NCI-H524 (cell line): Measurements from ENCODE around the gene EML1.
A peak's percentile ranks its signal among the peaks of the same experiment; 100 is the strongest.

ENCODE experiments used
- DNase-seq, 2 experiments: peaks; one replicate each; lab custom pipeline; 2025; lab: John Stamatoyannopoulos, UW

Gene EML1

GRCh38 chr14:99872786-99873440 is 79.7 kb downstream of the EML1 start:
- peak; percentile 64 to 81 for DNase-seq

- DNase-seq = peak; percentile 51 to 86
Observed at GRCh38 chr14:99873653-99874052, 80.4 kb downstream of the EML1 start.

DNA sequence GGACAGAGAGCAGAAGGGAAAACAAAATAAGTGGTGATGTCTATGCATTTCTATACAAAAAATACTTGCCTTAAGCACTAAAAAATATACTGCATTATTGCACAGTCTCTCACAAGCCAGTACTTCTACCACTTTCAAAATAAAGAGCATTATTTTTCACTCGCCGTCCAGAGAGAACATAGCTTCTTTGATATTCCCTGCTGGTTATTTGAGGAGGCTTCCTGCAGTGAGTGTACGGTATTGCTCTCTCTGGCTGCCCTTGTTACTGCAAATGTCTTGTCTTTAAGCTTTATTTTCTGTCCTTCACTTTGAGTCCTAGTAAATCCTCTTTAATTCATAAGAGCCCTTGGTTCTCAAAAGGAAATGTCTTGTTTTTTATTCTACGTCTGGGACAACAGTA is 81.1 kb downstream of the EML1 start:
- DNase-seq = peak in 1 of 2 experiments; percentile 60

DNA sequence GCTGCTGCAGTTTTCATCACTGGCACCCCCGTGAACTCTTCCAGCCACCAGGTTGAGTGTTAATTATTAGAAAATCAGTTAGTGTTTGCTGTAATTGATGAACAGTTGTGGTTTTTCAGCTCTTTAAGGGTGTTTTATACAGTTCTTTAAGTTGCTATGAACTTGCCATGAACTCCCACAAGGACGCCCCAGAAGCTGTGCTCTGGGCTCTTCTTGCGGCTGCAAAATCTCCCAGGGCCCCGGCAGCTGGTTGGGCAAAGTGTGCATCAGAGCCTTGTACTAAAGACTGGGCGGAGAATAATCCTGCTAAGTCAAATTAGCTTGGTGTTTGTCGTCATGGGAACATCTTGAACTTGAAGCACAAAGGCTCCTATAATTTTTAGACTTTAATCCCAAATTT is 82.2 kb downstream of the EML1 start:
- DNase-seq = peak; percentile 53 to 87

- DNase-seq = peak in 1 of 2 experiments; percentile 43
Observed at GRCh38 chr14:99875836-99876235, 82.6 kb downstream of the EML1 start.

DNA sequence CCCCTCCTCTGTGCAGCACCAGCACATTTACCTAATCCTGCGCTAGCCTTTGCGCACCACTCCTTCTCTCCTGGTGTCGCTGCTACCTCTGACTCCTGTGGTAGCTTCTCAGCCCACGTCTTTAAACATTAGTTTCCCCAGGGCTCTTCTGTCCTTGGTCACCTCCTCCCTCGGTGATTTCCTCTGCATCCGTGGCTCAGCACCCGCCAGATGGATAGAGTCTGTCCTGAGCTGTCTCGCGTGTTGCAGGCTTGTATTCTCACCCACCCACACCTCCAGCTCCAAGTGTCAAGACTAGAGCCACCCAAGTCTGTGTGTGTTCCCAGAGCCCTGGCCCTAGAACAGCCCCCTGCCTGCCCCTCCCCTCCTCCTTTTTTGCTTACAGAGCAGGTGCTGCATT is 83.2 kb downstream of the EML1 start:
- DNase-seq = peak in 1 of 2 experiments; percentile 68

- peak in 1 of 2 experiments; percentile 41 for DNase-seq
Observed at GRCh38 chr14:99878563-99878962, 85.3 kb downstream of the EML1 start.

GRCh38 chr14:99879401-99880295 is 86.4 kb downstream of the EML1 start:
- DNase-seq = peak; percentile 22 to 86

GRCh38 chr14:99880651-99881420 is 87.6 kb downstream of the EML1 start:
- peak in 1 of 2 experiments; percentile 86 for DNase-seq

DNA sequence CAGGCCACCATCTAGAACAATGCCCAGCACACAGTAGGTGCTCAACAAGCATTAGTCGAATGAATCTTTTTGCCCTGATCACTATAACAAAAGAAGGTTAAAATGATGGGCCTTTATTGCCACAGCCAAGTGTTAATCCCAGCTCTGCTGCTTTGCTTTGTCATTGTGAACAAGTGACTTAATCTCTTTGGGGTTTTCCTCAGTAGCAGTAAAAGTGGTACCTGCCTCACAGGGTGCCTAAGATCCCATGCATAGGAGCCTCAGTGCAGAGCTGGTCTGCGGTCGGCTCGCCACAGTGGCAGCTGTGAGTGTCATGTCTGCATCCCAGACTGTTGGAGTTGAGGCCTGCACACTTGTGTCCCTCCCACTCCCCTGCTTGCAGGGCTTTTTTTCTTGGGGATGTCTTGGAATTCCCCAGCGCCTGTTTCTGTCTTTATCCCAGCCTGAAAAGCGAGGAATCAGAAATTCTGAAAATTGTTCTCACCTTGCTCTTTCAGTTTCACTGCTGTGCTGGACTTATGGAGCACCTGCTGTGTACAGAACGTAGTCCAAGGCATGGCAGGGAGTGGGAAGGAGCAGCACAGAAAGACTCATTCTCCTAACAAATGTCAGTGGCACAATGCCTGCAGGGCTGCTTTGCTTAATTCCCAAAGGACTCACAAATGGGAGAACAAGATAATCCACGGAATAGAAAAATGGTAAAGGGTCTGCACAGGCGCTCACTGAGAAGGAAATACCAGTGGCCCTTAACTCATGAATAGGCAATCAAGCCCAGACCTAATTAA is 90.8 kb downstream of the EML1 start:
- DNase-seq = peak in 1 of 2 experiments; percentile 65

- DNase-seq = peak; percentile 52 to 82
Observed at GRCh38 chr14:99884834-99885648, 91.8 kb downstream of the EML1 start.

GRCh38 chr14:99885649-99885958 is 92.4 kb downstream of the EML1 start:
- DNase-seq = no peak

- no peak for DNase-seq
Observed at GRCh38 chr14:99887407-99887806, 94.2 kb downstream of the EML1 start.

DNA sequence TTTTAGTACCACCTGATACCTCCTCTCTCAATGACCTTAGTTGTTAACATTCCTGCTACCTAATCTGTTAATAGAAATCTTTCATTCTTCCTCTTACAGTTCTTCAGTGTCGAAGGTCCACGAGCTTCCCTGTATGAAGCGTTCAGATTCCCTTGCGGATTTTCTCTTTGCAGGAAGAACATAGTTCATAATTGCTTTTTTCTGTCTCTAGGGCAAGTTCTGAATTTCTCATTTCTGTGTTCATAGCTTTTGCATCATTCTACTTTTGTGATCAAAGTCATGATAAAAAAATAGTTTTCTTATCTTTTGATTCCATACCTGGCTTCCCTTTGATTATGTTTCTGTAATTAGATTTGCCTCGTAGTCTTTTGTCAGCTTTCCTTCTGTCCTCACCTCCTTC is 94.9 kb downstream of the EML1 start:
- no peak for DNase-seq

DNA sequence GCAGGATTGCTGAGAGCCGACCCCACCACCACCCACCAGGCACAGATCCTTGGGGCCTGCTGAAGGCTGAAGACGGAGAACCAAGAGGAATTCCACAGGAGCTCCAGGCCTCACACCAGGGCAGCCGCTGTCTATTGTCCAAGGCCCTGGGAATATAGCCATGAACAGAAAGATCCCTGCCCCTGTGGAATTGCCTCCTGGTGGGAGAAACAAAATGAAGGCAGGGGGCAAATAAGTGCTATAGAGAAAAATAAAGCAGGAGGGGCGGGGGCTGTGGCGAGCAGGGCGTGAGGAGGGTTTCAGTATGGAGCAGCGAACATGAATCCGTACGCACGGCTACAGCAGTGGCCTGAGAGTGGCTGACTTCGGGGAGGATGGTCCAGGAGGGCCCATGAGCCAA is 96.1 kb downstream of the EML1 start:
- DNase-seq = no peak

GRCh38 chr14:99891266-99891665 is 98.1 kb downstream of the EML1 start:
- DNase-seq = no peak

DNA sequence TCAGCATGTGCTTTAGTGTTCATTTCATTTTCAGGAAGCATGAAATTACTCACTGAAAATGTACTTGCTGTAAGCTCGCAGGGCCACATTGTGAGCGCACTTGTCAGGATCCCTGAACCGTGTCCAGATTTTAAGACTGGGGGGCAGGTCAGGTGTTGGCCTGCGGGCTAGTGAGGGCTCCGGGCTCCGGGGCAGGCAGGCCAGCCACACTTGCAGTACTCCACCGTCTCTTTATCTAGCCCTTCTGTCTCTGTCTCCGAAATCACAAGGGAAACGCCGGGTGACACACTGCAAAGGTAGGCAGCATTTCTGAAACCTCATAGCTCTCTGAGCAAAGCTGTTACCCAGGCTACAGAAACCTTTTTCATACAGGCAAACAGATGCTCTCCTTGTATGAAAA is 98.7 kb downstream of the EML1 start:
- DNase-seq = no peak

GRCh38 chr14:99892406-99892805 is 99.2 kb downstream of the EML1 start:
- no peak for DNase-seq

- DNase-seq = no peak
Observed at GRCh38 chr14:99896361-99896760, 103.1 kb downstream of the EML1 start.

DNA sequence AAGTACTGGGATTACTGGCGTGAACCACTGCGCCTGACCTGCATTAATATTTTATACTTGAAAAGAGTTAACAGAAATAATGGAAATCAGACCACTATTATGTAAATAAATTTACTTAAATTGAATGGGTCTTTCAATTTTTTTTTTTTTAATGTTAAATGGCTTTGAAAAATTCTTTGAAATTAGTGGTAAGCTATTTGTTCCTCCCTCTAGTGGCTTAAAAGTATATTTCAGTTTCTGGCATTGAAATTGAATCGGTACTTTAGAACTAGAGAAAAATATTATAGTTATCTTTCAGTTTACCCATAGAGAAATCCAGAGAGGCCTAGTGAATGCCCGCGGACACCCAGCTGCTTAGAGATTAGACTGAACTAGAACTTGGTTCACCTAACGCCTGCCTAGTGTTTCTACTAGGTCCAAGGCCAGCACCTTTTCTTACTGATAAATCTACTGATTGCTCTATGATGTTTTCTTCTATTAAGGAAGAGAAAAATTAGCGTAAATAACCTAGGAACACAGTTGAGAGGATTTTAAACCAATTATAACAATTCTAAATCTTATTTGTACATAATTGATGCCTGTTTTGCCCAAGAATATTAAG is 106.5 kb downstream of the EML1 start:
- peak in 1 of 2 experiments; percentile 36 for DNase-seq

DNA sequence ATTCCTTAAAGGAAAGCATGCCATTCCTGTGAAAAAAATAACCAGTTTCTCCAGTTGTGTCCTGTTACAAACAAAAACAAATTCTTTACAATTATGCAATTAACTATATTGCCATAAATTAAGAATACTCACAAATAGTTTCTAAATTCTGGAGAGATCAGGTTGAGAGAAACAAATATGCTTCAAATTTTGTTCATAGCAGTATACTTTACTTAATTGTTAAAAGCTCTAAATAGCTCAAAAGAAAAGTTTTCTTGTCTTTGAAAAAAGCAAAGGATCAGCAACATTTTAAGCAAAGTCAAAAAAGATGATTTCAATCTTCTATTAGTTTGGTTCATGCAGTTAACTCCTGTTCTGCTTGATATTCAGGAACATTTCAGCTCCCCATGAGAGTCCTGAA is 109.7 kb downstream of the EML1 start:
- DNase-seq = no peak
